GM18870 (cell line): ENCODE measurements around the gene S1PR2.
"Not testable (repeated sequence)": the region's sequence is repeated elsewhere in the genome, so short reads cannot be mapped to it uniquely, and the experiment has no call there.

Experiments used
- ATAC-seq: cut with Tn5 transposase; IDR thresholded peaks from one replicate; pipeline ENCODE4 v1.9.1; 2021; ENCODE audit warnings: moderate library complexity; ENCODE audit not compliant: unreplicated experiment

Gene S1PR2

DNA sequence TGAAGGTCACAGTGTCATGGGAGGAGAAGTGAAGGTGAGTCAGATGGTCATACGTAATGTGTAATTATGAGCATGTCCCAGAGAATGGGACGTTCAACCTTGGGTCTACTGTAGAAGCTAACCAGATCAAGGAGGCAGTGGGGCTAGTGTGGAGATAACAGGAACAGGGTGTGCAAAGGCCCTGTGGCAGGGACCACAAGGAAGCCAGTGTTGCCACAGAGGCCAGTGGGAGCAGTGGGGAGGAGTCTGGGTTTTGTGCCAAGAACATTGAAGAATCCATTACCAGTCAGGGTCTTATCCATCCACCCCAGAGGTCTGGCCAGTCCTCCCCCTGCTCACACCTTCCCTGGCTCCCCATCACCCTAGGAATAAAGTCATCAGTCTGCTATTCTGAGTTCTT, 24.2 kb upstream of the S1PR2 start:
- ATAC-seq, result no peak

DNA sequence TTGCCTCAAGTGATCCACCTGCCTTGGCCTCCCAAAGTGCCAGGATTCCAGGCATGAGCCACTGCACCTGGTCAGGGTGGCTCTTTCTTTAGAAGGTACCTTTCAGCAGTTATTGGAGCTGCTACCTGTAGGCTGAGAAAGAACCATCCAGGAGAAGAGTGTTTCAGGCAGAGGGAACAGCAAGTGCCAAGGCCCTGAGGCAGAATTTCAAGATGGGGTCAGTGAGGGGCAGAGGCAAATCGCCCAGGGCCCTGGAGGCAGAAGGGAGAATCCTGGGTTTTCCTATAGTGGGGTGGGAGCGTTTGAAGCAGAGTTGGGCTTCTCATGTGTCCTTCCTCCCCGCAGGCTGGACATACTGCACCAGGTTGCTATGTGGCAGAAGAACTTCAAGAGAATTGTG, 23.1 kb upstream of the S1PR2 start:
- ATAC-seq, result no peak

DNA sequence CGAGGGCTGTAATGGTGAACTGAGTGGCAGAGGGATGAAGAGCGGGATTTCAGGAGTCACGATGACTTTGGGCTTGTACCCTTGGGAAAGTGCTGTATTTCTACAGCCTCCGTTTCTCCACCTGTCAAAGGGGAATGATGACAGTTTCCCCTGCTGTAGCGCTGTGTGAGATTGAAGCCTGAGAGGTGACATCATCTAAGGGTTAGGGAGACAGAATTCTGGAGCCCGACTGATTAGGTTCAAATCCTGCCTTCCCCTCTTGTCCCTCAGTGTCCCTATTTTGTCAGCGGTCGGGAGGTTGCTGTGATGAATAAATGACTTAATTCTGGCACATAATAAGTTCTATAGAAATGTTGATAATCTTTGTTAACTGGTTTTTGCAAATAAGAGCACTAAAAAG, 21.6 kb upstream of the S1PR2 start:
- no peak for ATAC-seq

DNA sequence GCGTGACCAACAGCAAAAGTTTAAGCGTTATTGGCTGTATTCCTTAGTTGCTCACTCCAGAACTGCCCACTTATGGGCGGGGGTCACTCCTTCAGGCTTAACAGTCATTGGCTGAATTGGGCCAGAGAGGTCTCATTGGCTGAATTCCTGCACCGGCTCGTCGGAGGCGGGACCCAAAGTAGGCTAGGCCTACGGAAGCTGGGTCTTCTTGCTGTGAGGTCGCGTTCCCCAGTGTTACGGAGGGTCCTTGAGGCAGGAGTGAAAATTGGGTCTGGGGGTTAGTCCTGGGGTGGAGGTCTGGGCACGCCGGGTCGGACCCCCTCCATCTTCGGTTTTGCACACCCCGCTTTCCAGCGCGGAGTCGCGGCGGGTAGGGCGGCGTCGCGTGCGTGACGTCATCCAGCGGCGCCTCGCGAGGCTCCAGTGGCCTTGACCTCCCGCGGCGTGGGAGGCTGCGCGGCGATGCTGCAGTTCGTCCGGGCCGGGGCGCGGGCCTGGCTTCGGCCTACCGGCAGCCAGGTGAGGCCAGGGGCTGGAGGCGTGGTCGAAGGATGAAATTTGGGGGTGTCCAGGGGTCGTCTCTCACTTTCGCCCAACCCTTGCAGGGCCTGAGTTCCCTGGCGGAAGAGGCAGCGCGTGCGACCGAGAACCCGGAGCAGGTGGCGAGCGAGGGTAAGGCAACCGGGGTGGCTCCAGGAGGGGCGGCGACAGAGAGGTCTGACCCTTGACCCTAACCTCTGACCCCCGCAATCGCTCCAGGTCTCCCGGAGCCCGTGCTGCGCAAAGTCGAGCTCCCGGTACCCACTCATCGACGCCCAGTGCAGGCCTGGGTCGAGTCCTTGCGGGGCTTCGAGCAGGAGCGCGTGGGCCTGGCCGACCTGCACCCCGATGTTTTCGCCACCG, 20.9 kb upstream of the S1PR2 start, which contains the start of gene MRPL4:
TSS of gene MRPL4 (plus strand) at position 423 of the 903 bp plus-strand sequence. CDS start at position 463, 40 bp downstream.
- peak; percentile 88 for ATAC-seq

DNA sequence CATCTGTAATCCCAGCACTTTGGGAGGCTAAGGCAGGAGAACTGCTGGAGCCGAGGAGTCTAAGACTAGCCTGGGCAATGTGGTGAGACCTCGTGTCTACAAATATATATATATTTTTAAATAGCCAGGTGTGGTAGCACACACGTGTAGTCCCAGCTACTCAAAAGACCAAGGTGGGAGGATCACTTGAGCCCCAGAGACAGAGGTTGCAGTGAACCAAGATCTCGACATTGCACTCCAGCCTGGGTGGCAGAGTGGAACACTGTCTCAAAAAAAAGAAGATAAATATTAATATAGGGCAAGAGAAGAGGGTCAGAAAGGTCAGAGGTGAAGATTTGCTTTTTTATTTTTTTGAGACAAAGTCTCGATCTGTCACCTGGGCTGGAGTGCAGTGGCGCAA, 15.4 kb upstream of the S1PR2 start:
- ATAC-seq, result no peak

DNA sequence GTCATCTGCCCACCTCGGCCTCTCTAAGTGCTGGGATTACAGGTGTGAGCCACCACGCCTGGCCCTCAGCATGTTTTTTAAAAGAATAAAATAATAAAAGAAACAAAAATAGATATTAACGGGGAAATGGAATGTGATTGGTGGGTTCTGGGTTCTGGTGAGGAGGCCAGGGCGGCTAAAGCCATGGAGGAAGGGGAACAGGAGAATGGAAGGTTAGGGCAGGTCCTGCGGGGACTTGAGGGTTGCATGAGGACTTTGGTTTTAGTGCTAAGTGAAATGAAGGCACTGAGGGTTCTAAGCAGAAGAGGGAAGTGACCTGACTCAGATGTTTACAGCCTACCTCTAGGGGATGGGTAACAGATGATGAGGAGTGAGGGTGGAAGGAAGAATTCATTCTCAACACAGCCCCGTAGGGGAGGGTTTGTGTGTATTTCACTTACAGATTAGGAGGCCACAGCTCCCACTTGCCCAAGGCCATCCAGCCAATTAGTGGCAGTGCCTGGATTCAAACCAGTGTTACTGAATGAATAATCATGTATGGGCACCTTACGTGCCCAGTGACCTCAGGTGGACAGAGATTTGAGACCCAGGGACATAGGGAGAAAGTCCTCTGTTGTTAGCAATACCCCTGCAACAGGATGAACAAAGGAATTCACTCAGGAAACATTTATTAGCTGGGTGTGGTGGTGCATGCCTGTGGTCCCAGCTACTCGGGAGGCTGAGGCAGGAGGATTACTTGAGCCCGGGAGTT, 14.2 kb upstream of the S1PR2 start:
- no peak for ATAC-seq

DNA sequence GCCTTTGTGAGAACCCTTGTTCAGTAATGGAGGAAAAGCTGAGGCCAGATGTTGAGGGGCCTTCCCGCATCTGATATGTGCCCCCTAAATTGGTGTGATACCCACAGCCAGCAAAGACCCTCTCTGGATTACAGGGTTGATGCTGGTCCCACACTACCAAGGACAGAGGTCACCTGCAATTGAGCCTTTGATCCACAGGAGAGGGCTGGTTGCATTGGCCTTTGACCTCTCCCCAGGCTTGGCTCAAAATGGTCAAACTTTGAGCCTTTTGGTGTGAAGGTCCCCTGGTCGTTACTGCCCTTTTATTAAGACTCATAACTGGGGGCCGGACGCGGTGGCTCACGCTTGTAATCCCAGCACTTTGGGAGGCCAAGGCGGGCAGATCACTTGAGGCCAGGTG, 12.5 kb upstream of the S1PR2 start:
- no peak for ATAC-seq

DNA sequence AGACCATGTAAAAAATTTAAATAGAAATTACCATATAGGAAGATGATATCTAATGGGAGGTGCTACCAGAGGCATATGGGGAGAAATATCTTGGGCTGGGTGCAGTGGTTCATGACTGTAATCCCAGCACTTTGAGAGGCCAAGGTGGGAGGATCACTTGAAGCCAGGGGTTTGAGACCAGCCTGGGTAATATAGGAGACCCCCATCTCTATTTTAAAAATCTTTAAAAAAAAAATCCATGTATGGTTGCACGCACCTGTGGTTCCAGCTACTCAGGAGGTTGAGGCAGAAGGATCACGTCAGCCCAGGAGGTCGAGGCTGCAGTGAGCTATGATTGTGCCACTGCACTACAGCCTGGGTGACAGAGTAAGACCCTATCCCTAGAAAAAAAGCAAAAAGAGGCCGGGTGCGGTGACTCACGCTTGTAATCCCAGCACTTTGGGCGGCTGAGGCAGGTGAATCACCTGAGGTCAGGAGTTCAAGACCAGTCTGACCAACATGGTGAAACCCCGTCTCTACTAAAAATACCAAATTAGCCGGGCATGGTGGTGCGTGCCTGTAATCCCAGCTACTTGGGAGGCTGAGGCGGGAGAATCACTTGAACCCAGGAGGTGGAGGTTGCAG, 10.8 kb upstream of the S1PR2 start:
- ATAC-seq, result not testable (repeated sequence)

- ATAC-seq, result no peak
Observed at GRCh38 chr19:10238172-10238783, 7.1 kb upstream of the S1PR2 start.

DNA sequence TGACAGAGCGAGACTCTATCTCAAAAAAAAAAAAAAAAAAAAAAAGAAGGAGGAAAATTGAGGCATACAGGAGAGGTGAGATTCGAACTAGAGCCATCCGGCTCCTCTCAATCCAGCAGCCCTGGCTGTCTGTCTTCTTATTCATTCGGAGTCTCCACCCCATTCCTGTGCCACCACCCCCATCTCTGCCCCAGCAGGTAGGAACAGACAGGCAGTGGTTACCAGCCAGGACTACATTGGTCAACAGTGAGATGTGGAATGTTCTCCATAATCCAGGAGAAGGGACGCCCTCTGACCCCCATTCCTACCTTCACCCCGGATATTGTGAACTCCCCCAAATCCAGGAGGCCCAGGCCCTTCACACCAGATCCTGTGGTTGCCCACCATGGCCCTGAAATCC, 6.6 kb upstream of the S1PR2 start:
- ATAC-seq, result no peak

DNA sequence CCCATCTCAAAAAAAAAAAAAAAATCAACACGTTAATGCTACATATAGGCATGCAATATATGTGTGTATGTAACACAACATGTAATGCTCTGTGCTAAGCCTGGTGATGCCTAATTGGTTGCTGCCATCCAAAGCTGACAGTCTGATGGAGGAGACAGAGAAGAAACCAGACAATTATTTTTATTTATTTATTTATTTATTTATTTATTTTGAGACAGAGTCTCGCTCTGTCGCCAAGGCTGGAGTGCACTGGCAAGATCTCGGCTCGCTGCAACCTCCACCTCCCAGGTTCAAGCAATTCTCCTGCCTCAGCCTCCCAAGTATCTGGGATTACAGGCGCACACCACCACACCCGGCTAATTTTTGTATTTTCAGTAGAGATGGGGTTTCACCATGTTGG, 4.3 kb upstream of the S1PR2 start:
- ATAC-seq, result not testable (repeated sequence)

DNA sequence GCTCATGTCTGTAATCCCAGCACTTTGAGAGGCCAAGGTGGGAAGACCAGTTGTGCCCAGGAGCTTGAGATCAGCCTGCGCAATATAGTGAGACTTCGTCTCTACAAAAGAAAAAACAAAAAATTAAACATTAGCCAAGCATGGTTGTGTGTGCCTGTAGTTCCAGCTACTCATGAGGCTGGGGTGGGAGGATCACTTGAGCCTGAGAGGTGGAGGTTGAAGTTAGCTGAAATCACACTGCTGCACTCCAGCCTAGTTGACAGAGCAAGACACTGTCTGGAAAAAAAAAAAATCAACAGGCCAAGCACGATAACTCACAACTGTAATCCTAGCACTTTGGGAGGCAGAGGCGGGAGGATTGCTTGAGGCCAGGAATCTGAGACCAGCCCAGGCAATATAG, 3.9 kb upstream of the S1PR2 start:
- no peak for ATAC-seq

DNA sequence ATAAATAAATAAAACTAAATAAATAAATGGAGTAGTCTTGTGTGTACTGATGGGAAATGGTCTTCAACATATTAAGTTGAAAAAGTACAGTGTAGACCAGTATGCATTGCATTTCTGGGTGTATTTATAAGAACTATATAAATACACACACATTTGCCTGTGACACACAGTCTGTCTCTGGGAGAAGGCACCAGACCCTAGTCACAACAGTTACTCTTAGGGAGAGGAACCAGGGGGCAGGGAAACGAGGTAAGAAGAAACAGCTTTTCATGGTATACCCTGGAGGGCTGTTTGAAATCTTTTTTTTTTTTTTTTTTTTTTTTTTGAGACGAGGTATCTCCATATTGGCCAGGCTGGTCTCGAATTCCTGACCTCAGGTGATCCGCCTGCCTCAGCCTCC, 2.8 kb upstream of the S1PR2 start:
- no peak for ATAC-seq

GRCh38 chr19:10231612-10232228, 589 bp upstream of the S1PR2 start:
- ATAC-seq, result no peak

GRCh38 chr19:10230173-10230860, 814 bp downstream of the S1PR2 start:
- ATAC-seq, result no peak

- ATAC-seq, result no peak
Observed at GRCh38 chr19:10228920-10229319, 2.2 kb downstream of the S1PR2 start.

DNA sequence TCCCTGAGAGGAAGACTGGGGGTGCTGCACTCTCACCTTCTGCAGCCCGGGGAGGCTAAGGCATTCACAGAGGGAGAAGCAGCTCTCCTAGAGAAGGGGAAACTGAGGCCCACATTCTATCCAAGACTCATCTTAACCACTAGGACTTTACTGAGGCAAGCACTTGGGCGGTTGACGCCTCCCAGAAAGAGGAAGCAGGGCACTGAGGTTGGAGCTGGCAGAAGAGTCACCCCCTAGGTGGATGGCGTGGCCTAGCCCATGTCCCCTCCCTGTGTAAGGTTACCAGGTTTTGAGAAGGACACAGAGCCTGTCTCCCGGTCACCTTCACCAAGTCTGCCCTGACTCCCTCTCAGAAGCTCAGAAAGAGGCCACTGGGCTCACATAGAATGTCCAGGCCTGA, 2.7 kb downstream of the S1PR2 start:
- no peak for ATAC-seq

DNA sequence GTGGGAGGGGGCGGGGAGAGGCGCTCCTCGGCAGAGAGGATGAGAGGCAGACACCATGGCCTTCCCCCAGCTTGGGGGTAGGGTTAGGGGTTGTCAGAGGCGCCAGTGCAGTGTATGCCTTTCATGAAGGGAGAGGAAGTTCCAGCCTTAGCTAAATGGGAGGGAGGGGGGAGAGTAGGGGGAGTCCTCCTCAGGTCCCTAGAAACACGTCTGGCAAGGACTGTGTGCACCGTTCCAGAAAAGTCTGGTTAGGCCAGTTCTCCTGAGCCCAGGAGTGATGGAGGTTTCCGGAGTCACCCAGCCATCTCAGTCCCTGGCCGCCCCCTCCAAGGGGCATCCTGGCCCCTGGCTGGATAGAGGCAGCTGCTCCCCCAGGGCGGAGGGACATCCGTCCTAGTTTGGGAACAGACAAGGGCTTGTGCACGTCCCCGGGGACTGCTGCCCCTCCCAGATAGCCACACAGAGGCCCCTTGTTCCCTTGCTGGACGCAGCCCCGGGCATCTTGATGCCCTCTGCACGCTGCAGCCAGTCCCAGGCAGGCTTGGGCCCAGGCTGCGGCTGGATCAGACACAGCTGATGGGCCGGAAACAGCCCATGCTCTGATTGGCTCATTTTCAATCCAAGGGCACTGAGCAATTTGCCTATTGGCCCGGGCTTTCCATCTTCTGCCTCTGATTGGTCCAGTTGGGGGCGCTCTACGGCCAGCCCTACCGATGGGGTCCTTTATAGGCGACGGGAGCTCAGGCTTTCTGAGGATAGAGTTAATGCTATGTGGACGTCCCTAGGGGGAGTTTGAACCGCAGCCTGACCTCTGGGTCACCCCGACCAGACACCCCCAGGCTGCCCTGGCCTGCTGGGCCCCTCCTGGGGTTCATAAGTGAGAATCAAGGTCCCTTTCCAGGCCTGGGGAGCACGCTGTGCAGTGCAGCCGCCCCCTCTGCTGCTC, 3.8 kb downstream of the S1PR2 start:
- no peak for ATAC-seq

GRCh38 chr19:10226376-10227025, 4.6 kb downstream of the S1PR2 start:
- no peak for ATAC-seq
